ENCODE measurements around the gene GALNTL6. TPM values are rescaled to one million over a fixed set of nuclear protein-coding genes. Genes with fewer than 3 reads are reported as not detected.

The GALNTL6 gene
- total and polyA plus RNA-seq, 2 of the 4 experiments (the other 2 are of a cell fraction) = under 0.01 TPM; not detected in 1

- dilution Hi-C loops (cut with HindIII; ENCODE audit: low sequenced_read_pairs, unreplicated experiment) = no loop called here
- H3K9me3 ChIP-seq (ENCODE audit: control insufficient read depth, insufficient read depth, low read length) = peaks cover 6% of the 10 kb centered on the region; the same call in 1 of the 2 replicates
- H3K36me3 ChIP-seq (ENCODE audit: control insufficient read depth, insufficient read depth, low read length) = no peaks in the 10 kb centered on the region
- ChIA-PET POLR2A (ENCODE audit: unreplicated experiment) (no interaction called here), CTCF (interaction anchor here (0.6 kb wide), 2 partner anchors 322 to 578 kb away, joined by 3 read pairs; no protein-coding TSS in a partner anchor)
- no peak overlapping the region for H2BK5ac ChIP-seq (ENCODE audit: low read depth, low read length, poor library complexity, severe bottlenecking)
- DNase-seq (no peak), ATAC-seq (ENCODE audit: low read depth) (no peak)
- H2AFZ ChIP-seq (replicated peaks; ENCODE audit: low read length, poor library complexity) = no peak overlapping the region
- BruUV-seq (replicated peaks) = no TSS peak
- no peak overlapping the region for H3K27ac ChIP-seq (ENCODE audit: insufficient read depth, low read length)
- no peak overlapping the region for H3K14ac ChIP-seq (replicated peaks; ENCODE audit: low read depth, low read length)
- H3K23ac ChIP-seq (ENCODE audit: low read depth, low read length) = no peak overlapping the region
- H3K4me1 ChIP-seq (ENCODE audit: control insufficient read depth, insufficient read depth, low read length) = no peaks in the 10 kb centered on the region
- no peak overlapping the region for H2BK20ac ChIP-seq (ENCODE audit: low read depth, low read length)
- no peak overlapping the region for H2BK15ac ChIP-seq (ENCODE audit: low read depth, low read length)
- H3K9ac ChIP-seq (ENCODE audit: low read depth, low read length) = no peak overlapping the region
- H4K8ac ChIP-seq (ENCODE audit: low read depth in 2 of 2, low read length in 2 of 2) = no peak overlapping the region
- no peak overlapping the region for H2BK120ac ChIP-seq (ENCODE audit: low read depth, low read length)
- TF ChIP-seq CTCF (conservative IDR thresholded peaks at IDR 0.05; ENCODE audit: low read depth, low read length) (no peak), NFE2L2 (IDR thresholded peaks at IDR 0.05; ENCODE audit: low read depth, low read length) (no peak), POLR2A (IDR thresholded peaks at IDR 0.05; ENCODE audit: low read depth, low read length) (no peak), MAFK (IDR thresholded peaks at IDR 0.05; ENCODE audit: low read depth, low read length) (no peak)
- TF ChIP-seq, protein P1, sequence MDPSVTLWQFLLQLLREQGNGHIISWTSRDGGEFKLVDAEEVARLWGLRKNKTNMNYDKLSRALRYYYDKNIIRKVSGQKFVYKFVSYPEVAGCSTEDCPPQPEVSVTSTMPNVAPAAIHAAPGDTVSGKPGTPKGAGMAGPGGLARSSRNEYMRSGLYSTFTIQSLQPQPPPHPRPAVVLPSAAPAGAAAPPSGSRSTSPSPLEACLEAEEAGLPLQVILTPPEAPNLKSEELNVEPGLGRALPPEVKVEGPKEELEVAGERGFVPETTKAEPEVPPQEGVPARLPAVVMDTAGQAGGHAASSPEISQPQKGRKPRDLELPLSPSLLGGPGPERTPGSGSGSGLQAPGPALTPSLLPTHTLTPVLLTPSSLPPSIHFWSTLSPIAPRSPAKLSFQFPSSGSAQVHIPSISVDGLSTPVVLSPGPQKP (IDR thresholded peaks at IDR 0.05; ENCODE audit: borderline replicate concordance, low read depth, low read length) = no peak
- no peak overlapping the region for H3K56ac ChIP-seq (ENCODE audit: extremely low read depth, insufficient read depth, low read length)
- H3K4me3 ChIP-seq (ENCODE audit: insufficient read depth, low read depth, low read length) = no peak overlapping the region
- intact Hi-C loops (cut with micrococcal nuclease) = no loop called here
- no peak overlapping the region for H3K18ac ChIP-seq (ENCODE audit: low read depth, low read length)
- no peak overlapping the region for H2AK9ac ChIP-seq (replicated peaks; ENCODE audit: low read depth, low read length, poor library complexity)
- no peak overlapping the region for H3K4ac ChIP-seq (ENCODE audit: low read depth, low read length)
- no peak overlapping the region for H4K5ac ChIP-seq (ENCODE audit: low read depth, low read length)
- in situ Hi-C loops (cut with MboI; ENCODE audit: low sequenced_read_pairs) = no loop called here
- H4K20me1 ChIP-seq (ENCODE audit: insufficient read depth, low read length) = no peaks in the 10 kb centered on the region
- H2AK5ac ChIP-seq (ENCODE audit: low read depth, low read length) = no peak overlapping the region
- H3K27me3 ChIP-seq (ENCODE audit: control insufficient read depth, insufficient read depth, low read length) = no peaks in the 10 kb centered on the region
- no peak overlapping the region for H4K91ac ChIP-seq (ENCODE audit: insufficient read depth, low read depth, low read length)
- H3K9me1 ChIP-seq (ENCODE audit: insufficient read depth, low read length) = no peaks in the 10 kb centered on the region
- no peaks in the 10 kb centered on the region for H3K79me1 ChIP-seq (ENCODE audit: low read depth in 1 of 2, low read length in 2 of 2)
- no peak overlapping the region for H3K4me2 ChIP-seq (ENCODE audit: low read depth, low read length)
- no CpG with 5 or more reads among the region's 2 CpGs for WGBS, 2 experiments (ENCODE audit: extremely low coverage in 2 of 2, insufficient read length in 1 of 2)
These were observed 457.2 kb downstream of the GALNTL6 start for GRCh38 chr4:172270397-172270796.
